Measurements from ENCODE around the gene LRRTM1.

LRRTM1 gene

GRCh38 chr2:80300954-80301353 is 3.6 kb downstream of the LRRTM1 start:
- Histone ChIP-seq H3K9ac (ENCODE audit: low read depth, low read length) (no peak overlapping the region), H3K27me3 (ENCODE audit: control insufficient read depth, insufficient read depth, low read length) (peaks cover 51% of the 10 kb centered on the region), H3K4me1 (ENCODE audit: control insufficient read depth, insufficient read depth, low read length) (peaks cover 24% of the 10 kb centered on the region), H3K9me3 (ENCODE audit: control insufficient read depth, insufficient read depth, low read length) (no peaks in the 10 kb centered on the region), H3K4me3 (ENCODE audit: low read depth, low read length) (peak overlapping the region; percentile 18), H3K36me3 (ENCODE audit: control insufficient read depth, insufficient read depth, low read length) (no peaks in the 10 kb centered on the region)

GRCh38 chr2:80300346-80300745 is 4.2 kb downstream of the LRRTM1 start:
- no peak overlapping the region for H3K9ac ChIP-seq (ENCODE audit: low read depth, low read length)
- H3K27me3 ChIP-seq (ENCODE audit: control insufficient read depth, insufficient read depth, low read length): peaks cover 45% of the 10 kb centered on the region
- peak overlapping the region; percentile 18 for H3K4me3 ChIP-seq (ENCODE audit: low read depth, low read length)
- peaks cover 24% of the 10 kb centered on the region for H3K4me1 ChIP-seq (ENCODE audit: control insufficient read depth, insufficient read depth, low read length)
- no peaks in the 10 kb centered on the region for H3K9me3 ChIP-seq (ENCODE audit: control insufficient read depth, insufficient read depth, low read length)
- H3K36me3 ChIP-seq (ENCODE audit: control insufficient read depth, insufficient read depth, low read length): no peaks in the 10 kb centered on the region

GRCh38 chr2:80299661-80300060 is 4.9 kb downstream of the LRRTM1 start:
- peaks cover 38% of the 10 kb centered on the region for H3K27me3 ChIP-seq (ENCODE audit: control insufficient read depth, insufficient read depth, low read length)
- no peaks in the 10 kb centered on the region for H3K9me3 ChIP-seq (ENCODE audit: control insufficient read depth, insufficient read depth, low read length)
- no peak overlapping the region for H3K9ac ChIP-seq (ENCODE audit: low read depth, low read length)
- H3K36me3 ChIP-seq (ENCODE audit: control insufficient read depth, insufficient read depth, low read length): no peaks in the 10 kb centered on the region
- H3K4me1 ChIP-seq (ENCODE audit: control insufficient read depth, insufficient read depth, low read length): peaks cover 24% of the 10 kb centered on the region
- H3K4me3 ChIP-seq (ENCODE audit: low read depth, low read length): peak overlapping the region; percentile 37

GRCh38 chr2:80298954-80299353 is 5.6 kb downstream of the LRRTM1 start:
- Histone ChIP-seq H3K27me3 (ENCODE audit: control insufficient read depth, insufficient read depth, low read length) (peaks cover 34% of the 10 kb centered on the region), H3K4me3 (ENCODE audit: low read depth, low read length) (peak overlapping the region; percentile 37), H3K36me3 (ENCODE audit: control insufficient read depth, insufficient read depth, low read length) (no peaks in the 10 kb centered on the region), H3K9me3 (ENCODE audit: control insufficient read depth, insufficient read depth, low read length) (no peaks in the 10 kb centered on the region), H3K4me1 (ENCODE audit: control insufficient read depth, insufficient read depth, low read length) (peaks cover 24% of the 10 kb centered on the region), H3K9ac (ENCODE audit: low read depth, low read length) (no peak overlapping the region)

- Histone ChIP-seq H3K9me3 (ENCODE audit: control insufficient read depth, insufficient read depth, low read length) (no peaks in the 10 kb centered on the region), H3K27me3 (ENCODE audit: control insufficient read depth, insufficient read depth, low read length) (no peaks in the 10 kb centered on the region), H3K4me1 (ENCODE audit: control insufficient read depth, insufficient read depth, low read length) (no peaks in the 10 kb centered on the region), H3K36me3 (ENCODE audit: control insufficient read depth, insufficient read depth, low read length) (no peaks in the 10 kb centered on the region), H3K9ac (ENCODE audit: low read depth, low read length) (no peak overlapping the region), H3K4me3 (ENCODE audit: low read depth, low read length) (no peak overlapping the region)
Measured at GRCh38 chr2:80293039-80293438, 11.5 kb downstream of the LRRTM1 start.

GRCh38 chr2:80292474-80292873 is 12.1 kb downstream of the LRRTM1 start:
- H3K4me1 ChIP-seq (ENCODE audit: control insufficient read depth, insufficient read depth, low read length): no peaks in the 10 kb centered on the region
- H3K27me3 ChIP-seq (ENCODE audit: control insufficient read depth, insufficient read depth, low read length): no peaks in the 10 kb centered on the region
- no peaks in the 10 kb centered on the region for H3K9me3 ChIP-seq (ENCODE audit: control insufficient read depth, insufficient read depth, low read length)
- H3K9ac ChIP-seq (ENCODE audit: low read depth, low read length): no peak overlapping the region
- H3K4me3 ChIP-seq (ENCODE audit: low read depth, low read length): no peak overlapping the region
- no peaks in the 10 kb centered on the region for H3K36me3 ChIP-seq (ENCODE audit: control insufficient read depth, insufficient read depth, low read length)

GRCh38 chr2:80291656-80292055 is 12.9 kb downstream of the LRRTM1 start:
- Histone ChIP-seq H3K4me3 (ENCODE audit: low read depth, low read length) (no peak overlapping the region), H3K9ac (ENCODE audit: low read depth, low read length) (no peak overlapping the region), H3K36me3 (ENCODE audit: control insufficient read depth, insufficient read depth, low read length) (no peaks in the 10 kb centered on the region), H3K27me3 (ENCODE audit: control insufficient read depth, insufficient read depth, low read length) (no peaks in the 10 kb centered on the region), H3K9me3 (ENCODE audit: control insufficient read depth, insufficient read depth, low read length) (no peaks in the 10 kb centered on the region), H3K4me1 (ENCODE audit: control insufficient read depth, insufficient read depth, low read length) (no peaks in the 10 kb centered on the region)

- H3K9me3 ChIP-seq (ENCODE audit: control insufficient read depth, insufficient read depth, low read length): no peaks in the 10 kb centered on the region
- H3K4me1 ChIP-seq (ENCODE audit: control insufficient read depth, insufficient read depth, low read length): no peaks in the 10 kb centered on the region
- no peak overlapping the region for H3K9ac ChIP-seq (ENCODE audit: low read depth, low read length)
- H3K36me3 ChIP-seq (ENCODE audit: control insufficient read depth, insufficient read depth, low read length): no peaks in the 10 kb centered on the region
- no peak overlapping the region for H3K4me3 ChIP-seq (ENCODE audit: low read depth, low read length)
- no peaks in the 10 kb centered on the region for H3K27me3 ChIP-seq (ENCODE audit: control insufficient read depth, insufficient read depth, low read length)
Measured at GRCh38 chr2:80288576-80288975, 16.0 kb downstream of the LRRTM1 start.

GRCh38 chr2:80281049-80281448 is 23.5 kb downstream of the LRRTM1 start:
- no peaks in the 10 kb centered on the region for H3K4me1 ChIP-seq (ENCODE audit: control insufficient read depth, insufficient read depth, low read length)
- no peak overlapping the region for H3K9ac ChIP-seq (ENCODE audit: low read depth, low read length)
- H3K36me3 ChIP-seq (ENCODE audit: control insufficient read depth, insufficient read depth, low read length): no peaks in the 10 kb centered on the region
- H3K4me3 ChIP-seq (ENCODE audit: low read depth, low read length): no peak overlapping the region
- no peaks in the 10 kb centered on the region for H3K9me3 ChIP-seq (ENCODE audit: control insufficient read depth, insufficient read depth, low read length)
- no peaks in the 10 kb centered on the region for H3K27me3 ChIP-seq (ENCODE audit: control insufficient read depth, insufficient read depth, low read length)

GRCh38 chr2:80280598-80280997 is 24.0 kb downstream of the LRRTM1 start:
- Histone ChIP-seq H3K36me3 (ENCODE audit: control insufficient read depth, insufficient read depth, low read length) (no peaks in the 10 kb centered on the region), H3K9me3 (ENCODE audit: control insufficient read depth, insufficient read depth, low read length) (no peaks in the 10 kb centered on the region), H3K27me3 (ENCODE audit: control insufficient read depth, insufficient read depth, low read length) (no peaks in the 10 kb centered on the region), H3K9ac (ENCODE audit: low read depth, low read length) (no peak overlapping the region), H3K4me1 (ENCODE audit: control insufficient read depth, insufficient read depth, low read length) (no peaks in the 10 kb centered on the region), H3K4me3 (ENCODE audit: low read depth, low read length) (no peak overlapping the region)

GRCh38 chr2:80269806-80270205 is 34.7 kb downstream of the LRRTM1 start:
- Histone ChIP-seq H3K4me3 (ENCODE audit: low read depth, low read length) (no peak overlapping the region), H3K9ac (ENCODE audit: low read depth, low read length) (no peak overlapping the region), H3K9me3 (ENCODE audit: control insufficient read depth, insufficient read depth, low read length) (no peaks in the 10 kb centered on the region), H3K36me3 (ENCODE audit: control insufficient read depth, insufficient read depth, low read length) (no peaks in the 10 kb centered on the region), H3K4me1 (ENCODE audit: control insufficient read depth, insufficient read depth, low read length) (no peaks in the 10 kb centered on the region), H3K27me3 (ENCODE audit: control insufficient read depth, insufficient read depth, low read length) (no peaks in the 10 kb centered on the region)

GRCh38 chr2:80266231-80266630 is 38.3 kb downstream of the LRRTM1 start:
- H3K36me3 ChIP-seq (ENCODE audit: control insufficient read depth, insufficient read depth, low read length): no peaks in the 10 kb centered on the region
- H3K27me3 ChIP-seq (ENCODE audit: control insufficient read depth, insufficient read depth, low read length): no peaks in the 10 kb centered on the region
- no peaks in the 10 kb centered on the region for H3K9me3 ChIP-seq (ENCODE audit: control insufficient read depth, insufficient read depth, low read length)
- no peaks in the 10 kb centered on the region for H3K4me1 ChIP-seq (ENCODE audit: control insufficient read depth, insufficient read depth, low read length)
- H3K4me3 ChIP-seq (ENCODE audit: low read depth, low read length): no peak overlapping the region
- no peak overlapping the region for H3K9ac ChIP-seq (ENCODE audit: low read depth, low read length)

GRCh38 chr2:80259292-80259691 is 45.3 kb downstream of the LRRTM1 start:
- Histone ChIP-seq H3K9me3 (ENCODE audit: control insufficient read depth, insufficient read depth, low read length) (no peaks in the 10 kb centered on the region), H3K27me3 (ENCODE audit: control insufficient read depth, insufficient read depth, low read length) (no peaks in the 10 kb centered on the region), H3K36me3 (ENCODE audit: control insufficient read depth, insufficient read depth, low read length) (no peaks in the 10 kb centered on the region), H3K9ac (ENCODE audit: low read depth, low read length) (no peak overlapping the region), H3K4me1 (ENCODE audit: control insufficient read depth, insufficient read depth, low read length) (no peaks in the 10 kb centered on the region), H3K4me3 (ENCODE audit: low read depth, low read length) (no peak overlapping the region)
